ENCODE results near the gene CRYM.
"Not testable (repeated sequence)": the region's sequence is repeated elsewhere in the genome, so short reads cannot be mapped to it uniquely, and the experiment has no call there.

Gene CRYM

DNA sequence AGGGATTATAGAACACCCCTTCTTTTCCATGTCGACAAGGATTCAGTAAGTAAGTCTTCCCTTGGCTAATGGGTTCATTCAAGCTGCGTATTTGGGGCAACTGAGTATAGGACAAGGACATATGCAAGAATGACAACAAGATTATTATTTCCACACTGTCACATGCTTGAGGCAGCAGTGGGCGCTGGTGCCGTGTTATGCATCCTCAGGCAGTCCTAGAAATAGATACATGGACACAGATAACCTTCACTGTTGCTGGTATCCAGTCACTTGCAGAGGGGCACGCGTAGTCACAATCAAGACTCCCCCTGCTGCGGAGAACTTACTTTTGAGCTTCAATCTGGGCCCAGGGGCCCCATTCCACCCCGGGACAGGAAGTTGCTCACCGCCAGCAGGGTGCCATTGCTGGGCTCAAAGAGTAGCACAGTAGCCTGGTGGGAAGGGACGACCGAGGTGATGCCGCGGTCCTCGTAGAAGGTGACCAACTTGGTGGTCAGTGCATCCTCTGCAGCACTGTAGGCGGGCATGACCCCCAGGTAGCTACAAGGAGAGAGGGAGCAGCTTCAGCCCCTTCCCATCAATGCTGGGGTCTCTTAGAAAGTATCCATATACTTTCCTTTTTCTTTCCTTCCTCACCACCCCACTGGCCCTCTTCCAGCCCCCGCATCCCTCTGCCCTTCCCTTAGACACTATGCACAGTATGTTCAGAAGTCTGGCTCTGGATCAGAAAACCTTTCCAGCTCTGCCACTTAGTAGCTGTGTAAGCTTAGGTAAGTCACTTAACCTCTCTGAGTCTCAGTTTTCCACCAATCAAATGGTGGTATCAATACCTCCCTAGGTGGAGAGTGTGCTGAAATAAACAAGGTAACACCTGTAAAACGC is 804 bp downstream of the CRYM start:
- no peak for DNase-seq

DNA sequence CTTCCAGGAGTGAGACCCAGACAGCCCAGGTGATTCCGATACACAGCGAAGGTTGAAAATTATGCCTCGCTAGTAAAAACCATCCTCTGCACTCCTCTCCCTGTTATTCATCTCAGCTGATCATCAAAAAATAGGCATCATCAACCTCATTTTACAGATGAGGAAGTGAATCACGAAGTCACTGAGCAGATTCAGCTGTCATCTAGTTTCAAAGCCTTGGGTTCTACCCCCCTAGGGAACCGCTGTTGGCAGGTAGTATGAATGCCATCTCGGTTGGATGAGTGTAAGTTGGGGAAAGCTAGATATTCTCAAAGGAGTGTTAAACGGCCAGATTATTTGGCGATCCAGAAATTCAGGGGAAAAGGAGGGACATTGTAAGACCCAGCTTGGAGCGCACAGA is 2.0 kb downstream of the CRYM start:
- DNase-seq: no peak

DNA sequence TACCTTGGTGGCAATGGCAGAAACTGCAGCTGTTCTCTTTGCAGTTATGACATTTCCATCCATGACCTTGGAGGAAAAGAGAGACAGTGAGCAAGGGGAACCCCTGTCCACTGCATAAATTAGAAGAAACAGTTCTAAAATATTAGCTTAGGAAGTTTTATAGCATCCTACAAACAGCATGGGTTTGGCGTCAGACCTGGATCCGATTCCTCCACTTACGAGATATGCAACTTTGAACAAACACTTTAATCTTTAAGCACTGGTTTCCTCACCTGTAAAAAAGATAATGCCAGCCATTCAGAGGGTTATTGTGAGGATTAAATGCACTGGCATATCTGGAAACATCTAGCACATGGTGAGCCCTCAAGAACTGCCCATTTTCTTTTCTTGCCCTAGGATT is 2.6 kb downstream of the CRYM start:
- no peak for DNase-seq

DNA sequence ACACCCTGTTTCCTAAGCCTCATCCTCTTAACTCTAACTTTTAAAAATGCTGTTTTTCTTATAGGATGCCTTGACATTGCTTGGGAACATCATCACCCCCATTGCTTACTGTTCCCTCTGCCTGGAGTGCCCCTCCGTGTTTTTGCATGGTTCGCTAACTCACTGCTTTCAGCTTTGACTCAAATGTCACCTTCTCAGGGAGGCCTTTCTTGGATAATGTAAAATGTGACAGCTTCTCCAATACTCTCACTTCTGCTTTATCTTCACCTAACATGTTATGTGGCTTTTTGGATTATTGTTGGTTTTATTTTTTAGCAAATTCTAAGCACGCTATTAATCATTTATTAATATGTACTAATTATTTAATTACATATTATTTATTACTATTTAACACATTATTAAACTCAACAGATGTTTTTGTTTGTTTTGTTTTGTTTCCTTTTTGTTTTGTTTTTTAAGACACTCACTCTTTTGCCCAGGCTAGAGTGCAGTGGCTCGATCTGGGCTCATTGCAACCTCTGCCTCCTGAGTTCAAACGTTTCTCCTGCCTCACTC is 3.8 kb downstream of the CRYM start:
- DNase-seq: no peak

DNA sequence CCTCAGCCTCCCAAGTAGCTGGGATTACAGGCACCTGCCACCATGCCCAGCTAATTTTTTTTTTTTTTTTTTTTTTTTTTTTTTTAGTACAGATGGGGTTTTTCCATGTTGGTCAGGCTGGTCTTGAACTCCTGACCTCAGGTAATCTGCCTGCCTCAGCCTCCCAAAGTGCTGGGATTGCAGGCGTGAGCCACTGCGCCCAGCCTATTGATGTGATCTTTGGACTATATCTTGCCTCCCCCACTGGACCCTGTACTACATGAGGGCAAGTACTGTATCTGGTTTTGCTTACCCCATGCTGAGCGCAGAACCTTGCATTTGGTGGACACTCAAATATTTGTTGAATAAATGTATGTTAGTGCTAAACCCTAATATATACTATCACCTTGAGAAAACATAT is 5.3 kb downstream of the CRYM start:
- DNase-seq: not testable (repeated sequence)

DNA sequence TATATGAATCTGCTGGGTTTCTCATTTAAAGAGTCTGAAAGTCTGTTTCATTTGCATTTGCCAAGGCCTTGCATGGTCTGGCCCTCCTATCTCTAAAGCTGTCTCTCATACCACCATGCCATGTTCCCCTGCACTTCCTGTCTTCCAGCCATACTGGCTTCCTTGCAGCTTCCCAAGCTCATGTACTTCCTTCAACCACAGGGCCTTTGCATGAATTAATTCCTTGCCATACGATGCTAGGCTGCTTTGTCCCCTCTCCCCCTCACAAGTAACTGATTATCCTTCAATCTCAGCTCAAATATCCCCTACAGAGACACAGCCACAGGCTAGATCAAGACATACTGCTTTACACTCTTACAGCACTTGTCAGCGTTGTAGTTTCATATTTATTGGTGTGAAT is 5.8 kb downstream of the CRYM start:
- DNase-seq: no peak

DNA sequence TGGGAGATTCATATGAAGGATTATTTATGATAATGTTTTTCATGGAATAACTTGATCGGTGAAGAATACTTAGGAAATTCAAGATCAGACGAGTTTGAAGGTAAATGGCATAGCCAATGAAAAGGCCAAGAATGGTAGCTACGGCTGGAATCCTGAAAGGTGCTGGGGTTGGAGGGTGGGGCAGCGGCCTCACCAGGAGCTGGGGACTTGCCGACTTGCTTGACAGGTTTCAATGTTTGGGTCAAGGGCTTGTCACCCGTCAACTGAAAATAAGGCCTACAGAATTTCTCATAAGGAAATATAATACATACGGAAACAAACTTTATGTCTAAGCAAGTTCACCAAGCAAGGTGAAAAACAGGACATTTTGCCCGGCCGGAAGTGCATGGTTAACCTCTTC is 9.9 kb downstream of the CRYM start:
- no peak for DNase-seq

DNA sequence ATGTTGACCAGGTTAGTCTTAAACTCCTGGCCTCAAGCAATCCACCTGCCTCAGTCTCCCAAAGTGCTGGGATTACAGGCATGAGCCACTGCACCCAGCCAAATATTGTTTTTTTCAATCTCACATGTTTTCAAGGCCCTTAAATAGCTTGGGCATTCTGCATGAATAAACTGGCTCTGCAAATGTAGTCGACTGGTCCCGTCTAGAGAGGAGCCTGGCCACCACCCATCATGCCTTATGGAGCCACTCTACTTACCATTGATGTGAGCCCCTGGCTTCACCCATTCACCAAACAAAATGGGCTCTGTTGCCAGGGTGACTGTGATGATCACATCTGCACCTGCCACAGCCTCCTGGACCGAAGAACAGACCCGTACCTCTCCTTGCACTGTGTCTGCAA is 10.8 kb downstream of the CRYM start:
- DNase-seq: no peak

DNA sequence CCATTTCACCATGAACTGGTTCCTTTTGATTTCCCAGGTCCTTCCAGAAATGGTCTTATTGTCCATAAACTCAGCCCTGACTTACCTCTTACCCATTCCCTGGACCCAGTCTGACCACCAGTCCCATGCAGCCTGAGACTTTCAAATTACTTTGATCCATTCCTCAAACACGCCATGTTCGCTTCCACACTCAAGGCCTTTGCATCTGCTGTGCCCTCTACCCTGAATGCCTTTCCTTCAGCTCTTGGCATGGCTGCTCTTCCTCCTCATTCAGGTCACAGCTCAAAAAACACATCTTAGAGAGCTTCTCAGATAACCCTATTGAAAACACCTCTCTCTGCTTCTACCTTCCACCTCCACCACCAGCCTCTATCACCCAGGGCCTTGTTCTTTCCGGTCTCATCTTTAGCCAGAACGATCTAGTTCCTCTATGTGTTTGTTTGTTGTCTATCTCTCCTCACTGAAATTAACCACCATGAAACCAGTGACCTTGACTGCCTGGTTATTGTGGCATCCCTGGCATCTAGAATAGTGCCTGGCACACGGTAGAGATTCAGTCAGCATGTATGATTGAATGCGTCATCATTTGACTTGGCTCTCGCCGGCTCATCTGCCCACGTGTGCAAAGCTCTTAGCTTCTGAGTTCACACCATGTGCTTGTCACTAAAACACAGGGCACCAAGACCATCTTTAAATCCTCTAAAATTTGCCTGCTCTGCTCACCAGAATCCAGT is 12.8 kb downstream of the CRYM start:
- DNase-seq: no peak

DNA sequence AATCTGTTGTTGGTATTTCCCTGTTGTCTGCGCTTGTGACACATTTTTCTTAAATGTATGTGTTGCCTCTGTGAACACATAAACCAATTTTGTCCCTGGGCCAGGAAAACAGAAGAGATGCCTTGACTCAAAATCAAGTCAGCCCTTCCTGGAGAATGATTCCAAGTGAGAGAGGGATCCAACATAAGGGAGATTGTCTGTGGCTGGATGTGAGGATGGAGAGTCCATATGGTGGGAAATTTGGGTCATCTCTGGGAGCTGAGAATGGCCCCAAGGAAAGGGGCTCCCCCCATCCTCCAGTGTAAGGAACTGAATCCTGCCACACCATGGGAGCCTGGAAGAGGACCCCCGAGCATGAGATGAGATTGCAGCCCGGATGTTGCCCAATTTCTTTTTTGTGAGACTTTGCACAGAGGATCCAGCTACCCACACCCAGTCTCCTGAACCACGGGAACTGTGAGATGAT is 13.5 kb downstream of the CRYM start:
- no peak for DNase-seq

DNA sequence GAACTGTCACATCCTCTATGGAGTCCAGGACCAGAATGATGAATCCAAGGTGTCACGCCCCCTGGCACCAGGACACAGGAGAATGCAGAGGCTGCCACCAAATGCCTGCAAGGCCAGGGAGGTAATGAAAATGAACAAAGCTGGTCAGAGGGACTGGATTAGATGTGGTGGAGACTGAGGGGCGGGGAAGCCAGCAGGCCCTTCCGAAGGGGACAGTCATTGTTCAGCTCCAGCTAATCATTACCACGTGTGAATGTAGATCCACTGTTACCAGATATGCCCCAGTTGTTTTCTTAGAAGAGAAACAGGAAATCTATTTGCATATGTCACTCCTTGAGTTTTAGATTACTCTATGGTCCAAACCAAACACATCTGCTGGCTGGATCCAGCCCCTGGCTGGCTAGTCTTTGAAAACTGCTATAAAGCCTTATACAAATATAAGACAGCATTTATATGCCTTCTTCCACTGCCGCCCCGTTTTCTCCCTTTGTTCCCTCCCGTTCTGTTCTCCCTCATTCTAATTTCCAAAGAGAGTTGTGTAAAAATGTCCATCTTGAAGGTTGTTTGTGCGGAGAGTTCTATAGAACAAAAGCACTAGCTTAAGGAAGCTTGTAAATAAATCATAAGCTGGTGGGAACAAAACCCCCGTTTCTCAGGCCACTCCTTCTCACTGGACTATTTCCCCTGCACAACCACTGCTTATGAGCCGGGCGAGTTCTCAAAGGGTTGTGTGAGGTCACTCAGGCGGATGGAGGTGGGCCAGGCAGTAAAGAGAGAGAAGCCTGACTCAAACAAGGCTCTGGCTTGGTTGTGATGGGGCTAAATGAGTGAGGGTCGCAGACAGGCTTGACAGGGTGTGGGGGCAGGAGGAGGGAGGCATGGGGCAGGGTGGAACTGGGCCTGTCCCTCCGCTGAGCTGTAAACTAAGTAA is 14.2 kb downstream of the CRYM start:
- no peak for DNase-seq

DNA sequence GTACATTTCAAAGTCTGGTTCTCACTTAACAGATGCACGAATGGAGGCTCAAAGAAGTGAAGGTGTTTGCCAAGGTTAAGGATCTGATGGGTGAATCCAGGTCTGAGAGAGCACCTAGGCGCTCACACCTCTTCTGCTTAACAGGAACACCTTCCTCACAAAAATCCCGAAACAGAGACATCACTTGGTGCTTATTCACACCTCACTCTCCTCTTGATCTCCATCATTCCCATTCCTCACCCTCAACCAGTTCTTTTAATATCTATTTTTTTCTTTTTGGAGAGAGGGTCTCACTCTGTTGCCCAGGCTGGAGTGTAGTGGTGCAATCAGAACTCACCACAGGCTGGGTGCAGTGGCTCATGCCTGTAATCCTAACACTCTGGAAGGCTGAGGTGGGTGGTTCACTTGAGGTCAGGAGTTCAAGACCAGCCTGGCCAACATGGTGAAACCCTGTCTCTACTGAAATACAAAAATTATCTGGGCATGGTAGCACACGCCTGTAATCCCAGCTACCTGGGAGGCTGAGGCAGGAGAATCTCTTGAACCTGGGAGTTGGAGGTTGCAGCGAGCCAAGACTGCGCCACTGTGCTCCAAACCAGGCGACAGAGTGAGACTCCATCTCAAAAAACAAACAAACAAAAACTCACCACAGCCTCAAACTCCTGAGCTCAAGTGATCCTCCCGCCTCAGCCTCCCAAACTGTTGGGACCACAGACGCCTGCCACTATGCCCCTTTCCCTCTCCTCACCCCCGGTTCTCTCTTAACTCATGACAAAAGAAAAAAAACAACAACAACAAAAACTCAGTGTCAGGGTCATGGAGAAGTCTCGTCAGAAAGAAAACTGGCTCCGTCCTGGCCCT is 15.1 kb downstream of the CRYM start:
- no peak for DNase-seq

DNA sequence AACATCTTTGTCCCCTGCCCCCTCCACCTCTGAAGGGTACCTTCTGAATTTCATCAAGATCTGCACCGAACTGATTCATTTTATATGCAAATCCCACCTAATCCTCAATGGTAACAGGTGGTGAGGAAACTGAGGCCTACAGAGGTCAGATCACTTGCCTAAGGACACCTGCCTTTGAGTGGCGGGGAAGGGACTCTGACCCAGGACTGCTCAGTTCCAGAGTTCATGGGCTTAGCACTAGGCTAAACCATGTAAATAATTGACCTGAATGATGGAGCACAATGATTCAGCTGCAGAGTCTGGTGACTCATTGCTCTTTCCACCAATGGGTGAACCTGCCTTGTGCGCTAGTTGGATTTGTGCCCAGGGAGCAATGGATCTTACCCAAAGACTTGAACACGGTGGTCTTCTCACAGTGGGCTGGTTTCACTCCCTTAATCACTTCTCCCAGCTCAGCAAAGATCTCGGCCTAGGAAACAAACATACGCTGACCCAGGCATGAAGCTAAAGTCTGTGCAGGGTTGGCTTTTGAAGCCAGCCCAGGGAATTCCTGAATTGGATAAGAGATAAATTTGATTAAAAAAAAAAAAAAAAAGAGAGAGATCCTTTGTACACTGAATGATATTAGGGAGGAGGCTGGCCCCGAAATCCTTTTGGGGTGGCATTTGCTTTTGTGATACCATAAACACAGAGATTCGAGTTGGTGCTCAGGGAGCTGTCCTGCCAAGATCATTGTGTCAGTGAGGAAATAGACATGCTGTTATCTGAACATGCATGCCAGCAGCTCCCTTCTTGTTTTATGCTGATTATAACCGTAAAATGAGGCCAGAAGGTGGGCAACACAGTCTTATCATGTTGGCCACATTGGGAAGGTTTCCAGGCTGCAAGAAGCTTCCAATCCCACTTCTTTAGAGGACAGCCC is 17.0 kb downstream of the CRYM start:
- no peak for DNase-seq

DNA sequence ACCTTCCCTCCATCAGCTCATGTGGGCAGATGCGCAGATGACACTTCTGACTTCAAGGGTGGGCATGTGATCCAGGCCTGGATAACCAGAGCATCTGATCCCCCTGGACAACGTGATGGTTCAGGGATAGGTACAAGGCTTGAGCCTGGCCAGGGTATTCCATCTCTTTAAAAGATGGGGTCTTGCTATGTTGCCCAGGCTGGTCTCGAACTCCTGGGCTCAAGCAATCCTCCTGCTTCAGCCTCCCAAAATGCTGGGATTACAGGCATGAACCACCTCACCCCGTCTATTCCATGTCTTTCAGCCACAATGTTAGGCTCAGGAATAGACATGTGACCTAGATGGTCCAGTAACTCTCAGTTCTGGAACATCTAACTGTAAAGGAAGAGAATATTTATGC is 20.8 kb downstream of the CRYM start:
- DNase-seq: no peak

DNA sequence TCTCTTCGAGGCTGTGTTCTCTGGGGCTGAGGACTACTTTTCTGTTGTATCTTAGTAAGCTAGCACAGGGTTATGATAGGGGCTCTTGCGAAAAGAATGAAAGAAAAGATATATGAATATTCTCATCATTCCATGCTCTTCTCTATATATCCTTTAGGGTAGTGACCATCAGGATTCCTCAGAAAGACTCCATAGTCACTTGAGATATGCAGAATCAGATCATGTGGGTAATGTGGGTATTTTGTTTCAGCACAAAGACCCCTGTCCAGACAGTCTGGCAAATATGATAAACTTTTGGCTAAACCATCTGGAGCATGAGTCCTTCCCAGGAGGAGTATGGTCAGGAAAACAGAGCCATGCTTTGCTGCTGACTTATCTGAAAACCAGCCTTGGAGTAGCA is 21.5 kb downstream of the CRYM start:
- DNase-seq: no peak

DNA sequence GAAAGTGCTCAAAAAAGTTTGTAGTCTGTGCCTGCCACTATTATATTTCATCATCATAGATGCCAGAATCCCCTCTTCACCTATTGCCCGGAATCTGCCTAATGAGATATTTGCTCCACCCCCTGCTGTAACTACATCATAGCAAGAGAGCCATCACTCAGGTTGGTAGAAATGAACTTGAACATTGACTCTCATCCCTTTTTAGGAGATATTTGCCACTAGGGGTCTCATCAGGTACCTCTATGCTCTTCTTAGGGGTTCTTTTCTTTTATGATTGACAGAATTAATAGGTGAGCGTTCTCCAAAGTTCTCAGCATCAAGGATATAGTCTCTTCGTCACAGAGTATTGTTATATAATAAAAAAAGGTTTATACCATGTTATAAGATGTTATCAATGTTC is 24.6 kb downstream of the CRYM start:
- no peak for DNase-seq

DNA sequence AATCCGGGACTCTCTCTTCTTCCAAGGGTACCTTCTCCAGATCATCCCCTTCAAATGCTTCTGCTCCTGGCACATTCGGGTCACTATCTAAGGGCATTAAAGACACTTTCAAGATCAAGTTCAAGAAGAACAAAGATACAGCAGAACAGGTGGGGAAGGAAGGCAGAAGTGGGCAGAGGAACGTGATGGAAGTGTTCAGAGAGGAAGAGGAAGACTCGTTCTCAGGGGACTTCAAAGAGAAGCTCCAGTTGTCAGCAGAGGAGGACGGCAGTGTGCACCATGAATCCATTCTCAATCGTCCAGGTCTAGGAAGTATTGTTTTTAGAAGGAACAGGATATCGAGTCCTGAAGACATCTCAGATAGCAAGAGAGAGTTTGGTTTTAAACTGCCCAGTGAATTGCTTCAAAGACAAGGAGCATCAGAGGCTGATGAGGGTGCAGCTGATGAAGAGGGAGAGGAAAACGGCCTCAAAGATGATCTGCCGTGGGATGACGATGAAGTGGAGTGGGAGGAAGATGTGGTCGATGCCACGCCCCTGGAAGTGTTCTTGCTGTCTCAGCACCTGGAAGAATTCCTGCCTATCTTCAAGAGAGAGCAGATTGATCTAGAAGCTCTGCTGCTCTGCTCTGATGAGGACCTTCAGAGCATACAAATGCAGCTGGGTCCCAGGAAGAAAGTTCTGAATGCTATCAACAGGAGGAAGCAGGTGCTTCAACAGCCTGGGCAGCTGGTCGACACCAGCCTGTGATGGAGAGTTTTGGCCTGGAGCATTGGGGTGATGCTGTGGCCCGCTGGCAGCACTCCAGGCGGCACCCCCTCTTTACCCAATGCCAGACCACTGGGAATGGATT is 27.8 kb downstream of the CRYM start:
- DNase-seq: no peak

DNA sequence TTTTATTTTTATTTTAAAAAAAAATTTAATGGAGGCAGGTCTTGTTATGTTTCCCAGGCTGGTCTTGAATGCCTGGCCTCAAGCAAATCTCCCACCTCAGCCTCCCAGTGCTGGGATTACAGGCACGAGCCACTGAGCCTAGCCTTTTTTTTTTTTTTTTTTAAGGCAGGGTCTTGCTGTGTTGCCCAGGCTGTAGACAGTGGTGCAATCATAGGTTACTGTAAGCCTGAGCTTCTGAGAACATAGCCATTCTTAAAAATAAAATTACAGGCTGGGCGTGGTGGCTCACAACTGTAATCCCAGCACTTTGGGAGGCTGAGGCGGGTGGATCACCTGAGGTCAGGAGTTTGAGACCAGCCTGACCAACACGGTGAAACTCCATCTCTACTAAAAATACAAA is 29.9 kb downstream of the CRYM start:
- DNase-seq: not testable (repeated sequence)

DNA sequence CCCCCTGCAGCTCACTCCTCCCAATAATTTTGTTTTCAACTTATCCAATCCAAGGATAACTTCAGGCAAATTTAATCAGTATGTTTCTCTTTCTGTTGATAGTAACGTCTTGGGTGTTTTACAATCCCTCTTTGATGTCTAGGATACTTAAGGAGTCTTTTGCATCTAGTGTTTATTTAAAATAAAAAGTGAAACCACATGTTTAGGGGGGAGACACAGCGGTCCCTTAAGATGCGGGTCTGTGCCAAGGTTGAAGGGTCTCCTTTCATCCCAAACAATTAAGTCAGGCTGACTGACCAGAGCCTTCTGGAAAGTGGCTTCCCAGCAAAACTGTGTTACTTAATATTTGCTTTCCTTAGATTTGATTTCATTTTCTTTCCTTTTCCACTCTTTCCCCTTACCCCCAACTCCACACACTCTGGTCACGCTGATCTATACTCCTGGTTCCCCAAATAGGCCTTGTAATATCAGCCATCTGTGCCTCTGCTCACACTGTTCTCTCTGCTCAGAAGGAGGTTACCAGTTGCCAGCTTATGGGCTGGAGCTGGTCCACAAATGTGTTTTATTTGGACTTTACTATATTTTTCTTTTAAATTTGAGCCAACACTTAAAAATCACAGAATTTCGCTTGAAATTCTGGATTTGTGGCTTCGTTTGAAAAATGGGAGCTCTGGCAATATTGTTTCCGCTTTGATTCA is 33.4 kb downstream of the CRYM start:
- DNase-seq: no peak

Measured in stimulated activated CD4-positive, alpha-beta T cell treated with anti-CD3 and anti-CD28 coated beads, Interleukin-4, amount 100 ng/mL, for 4 hours (primary cell).